ENCODE results near the gene WWOX.

DNA sequence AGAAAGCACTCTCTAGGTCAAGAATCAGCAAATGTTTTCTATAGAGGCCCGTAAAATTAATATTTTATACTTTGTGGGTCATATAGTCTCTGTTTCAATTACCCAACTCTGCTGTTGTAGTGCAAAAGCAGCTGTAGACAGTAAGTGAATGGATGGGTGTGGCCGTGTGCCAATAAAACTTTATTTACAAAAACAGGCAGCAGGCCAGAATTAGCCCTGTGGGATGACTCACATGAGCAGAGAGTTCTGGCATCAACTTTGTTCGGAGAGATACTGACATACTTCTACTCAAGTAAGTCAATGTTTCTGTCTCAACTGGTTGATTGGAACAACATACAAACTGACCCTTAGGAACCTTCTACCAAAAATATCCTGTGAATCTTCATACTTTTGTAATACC lies 884.9 kb downstream of the WWOX start:
- TF ChIP-seq, protein P1, sequence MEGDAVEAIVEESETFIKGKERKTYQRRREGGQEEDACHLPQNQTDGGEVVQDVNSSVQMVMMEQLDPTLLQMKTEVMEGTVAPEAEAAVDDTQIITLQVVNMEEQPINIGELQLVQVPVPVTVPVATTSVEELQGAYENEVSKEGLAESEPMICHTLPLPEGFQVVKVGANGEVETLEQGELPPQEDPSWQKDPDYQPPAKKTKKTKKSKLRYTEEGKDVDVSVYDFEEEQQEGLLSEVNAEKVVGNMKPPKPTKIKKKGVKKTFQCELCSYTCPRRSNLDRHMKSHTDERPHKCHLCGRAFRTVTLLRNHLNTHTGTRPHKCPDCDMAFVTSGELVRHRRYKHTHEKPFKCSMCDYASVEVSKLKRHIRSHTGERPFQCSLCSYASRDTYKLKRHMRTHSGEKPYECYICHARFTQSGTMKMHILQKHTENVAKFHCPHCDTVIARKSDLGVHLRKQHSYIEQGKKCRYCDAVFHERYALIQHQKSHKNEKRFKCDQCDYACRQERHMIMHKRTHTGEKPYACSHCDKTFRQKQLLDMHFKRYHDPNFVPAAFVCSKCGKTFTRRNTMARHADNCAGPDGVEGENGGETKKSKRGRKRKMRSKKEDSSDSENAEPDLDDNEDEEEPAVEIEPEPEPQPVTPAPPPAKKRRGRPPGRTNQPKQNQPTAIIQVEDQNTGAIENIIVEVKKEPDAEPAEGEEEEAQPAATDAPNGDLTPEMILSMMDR (IDR thresholded peaks at IDR 0.05; ENCODE audit: poor library complexity, severe bottlenecking) = no peak
- TF ChIP-seq EZH2 (IDR thresholded peaks at IDR 0.05; ENCODE audit: borderline replicate concordance, insufficient read depth, low read length, poor library complexity, severe bottlenecking) (no peak), MXI1 (conservative IDR thresholded peaks at IDR 0.05; ENCODE audit: poor library complexity, severe bottlenecking) (no peak), EP300 (conservative IDR thresholded peaks at IDR 0.05; ENCODE audit: poor library complexity, severe bottlenecking) (no peak), POLR2AphosphoS5 (IDR thresholded peaks at IDR 0.05) (no peak)
- TF ChIP-seq, protein P2, sequence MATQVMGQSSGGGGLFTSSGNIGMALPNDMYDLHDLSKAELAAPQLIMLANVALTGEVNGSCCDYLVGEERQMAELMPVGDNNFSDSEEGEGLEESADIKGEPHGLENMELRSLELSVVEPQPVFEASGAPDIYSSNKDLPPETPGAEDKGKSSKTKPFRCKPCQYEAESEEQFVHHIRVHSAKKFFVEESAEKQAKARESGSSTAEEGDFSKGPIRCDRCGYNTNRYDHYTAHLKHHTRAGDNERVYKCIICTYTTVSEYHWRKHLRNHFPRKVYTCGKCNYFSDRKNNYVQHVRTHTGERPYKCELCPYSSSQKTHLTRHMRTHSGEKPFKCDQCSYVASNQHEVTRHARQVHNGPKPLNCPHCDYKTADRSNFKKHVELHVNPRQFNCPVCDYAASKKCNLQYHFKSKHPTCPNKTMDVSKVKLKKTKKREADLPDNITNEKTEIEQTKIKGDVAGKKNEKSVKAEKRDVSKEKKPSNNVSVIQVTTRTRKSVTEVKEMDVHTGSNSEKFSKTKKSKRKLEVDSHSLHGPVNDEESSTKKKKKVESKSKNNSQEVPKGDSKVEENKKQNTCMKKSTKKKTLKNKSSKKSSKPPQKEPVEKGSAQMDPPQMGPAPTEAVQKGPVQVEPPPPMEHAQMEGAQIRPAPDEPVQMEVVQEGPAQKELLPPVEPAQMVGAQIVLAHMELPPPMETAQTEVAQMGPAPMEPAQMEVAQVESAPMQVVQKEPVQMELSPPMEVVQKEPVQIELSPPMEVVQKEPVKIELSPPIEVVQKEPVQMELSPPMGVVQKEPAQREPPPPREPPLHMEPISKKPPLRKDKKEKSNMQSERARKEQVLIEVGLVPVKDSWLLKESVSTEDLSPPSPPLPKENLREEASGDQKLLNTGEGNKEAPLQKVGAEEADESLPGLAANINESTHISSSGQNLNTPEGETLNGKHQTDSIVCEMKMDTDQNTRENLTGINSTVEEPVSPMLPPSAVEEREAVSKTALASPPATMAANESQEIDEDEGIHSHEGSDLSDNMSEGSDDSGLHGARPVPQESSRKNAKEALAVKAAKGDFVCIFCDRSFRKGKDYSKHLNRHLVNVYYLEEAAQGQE (IDR thresholded peaks at IDR 0.05; ENCODE audit: borderline replicate concordance) = no peak

Measured in neural cell (in vitro differentiated cells).